Measurements from ENCODE around the gene P3H4.

DNA sequence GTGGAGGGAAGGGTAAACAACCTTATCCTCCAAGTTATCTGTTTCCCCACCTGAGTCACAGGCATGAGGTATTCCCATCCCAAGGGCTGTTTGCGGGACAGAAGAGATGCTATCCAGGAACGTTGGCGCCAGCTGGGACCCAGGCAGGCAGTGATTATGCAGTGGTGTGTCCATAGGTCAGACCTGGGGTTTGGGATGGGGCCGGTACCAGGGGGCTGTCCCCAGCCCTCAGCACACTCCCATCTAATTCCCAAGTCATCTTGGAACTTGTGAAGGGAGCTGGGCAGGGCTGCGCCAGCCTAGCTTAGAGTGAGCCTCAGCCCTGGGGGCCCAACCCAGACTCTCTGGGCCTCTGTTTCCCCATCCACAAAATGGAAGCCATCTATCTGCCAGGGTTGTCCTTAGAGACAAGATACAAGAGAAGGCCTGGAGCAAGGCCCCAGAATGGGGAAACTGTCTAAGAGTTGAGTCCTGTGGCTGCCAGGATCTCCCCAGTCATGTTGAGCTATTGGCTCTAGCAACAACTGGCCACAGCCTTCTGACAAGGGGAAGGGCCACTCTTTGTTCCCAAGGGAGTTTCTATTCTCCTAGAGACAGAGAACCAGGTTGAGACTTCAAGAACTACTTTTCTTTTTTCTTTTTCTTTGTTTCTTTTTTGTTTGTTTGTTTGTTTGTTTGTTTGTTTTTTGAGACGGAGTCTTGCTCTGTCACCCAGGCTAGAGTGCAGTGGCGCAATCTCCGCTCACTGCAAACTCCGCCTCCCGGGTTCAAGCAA, 15.4 kb downstream of the P3H4 start:
- no peak for TF ChIP-seq CTCF (IDR thresholded peaks at IDR 0.05)
- TF ChIP-seq POLR2A (IDR thresholded peaks at IDR 0.05; ENCODE audit: low read length), result no peak
- TF ChIP-seq, protein P1, sequence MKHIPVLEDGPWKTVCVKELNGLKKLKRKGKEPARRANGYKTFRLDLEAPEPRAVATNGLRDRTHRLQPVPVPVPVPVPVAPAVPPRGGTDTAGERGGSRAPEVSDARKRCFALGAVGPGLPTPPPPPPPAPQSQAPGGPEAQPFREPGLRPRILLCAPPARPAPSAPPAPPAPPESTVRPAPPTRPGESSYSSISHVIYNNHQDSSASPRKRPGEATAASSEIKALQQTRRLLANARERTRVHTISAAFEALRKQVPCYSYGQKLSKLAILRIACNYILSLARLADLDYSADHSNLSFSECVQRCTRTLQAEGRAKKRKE (CRISPR knock-in tag; IDR thresholded peaks at IDR 0.05; ENCODE audit: low read depth), result no peak
- TF ChIP-seq EP300 (IDR thresholded peaks at IDR 0.05), result no peak
- TF ChIP-seq POLR2AphosphoS2 (conservative IDR thresholded peaks at IDR 0.05; ENCODE audit: low read length), result no peak
- no peak for TF ChIP-seq CHD2 (IDR thresholded peaks at IDR 0.05; ENCODE audit: low read length, partially characterized antibody)
- TF ChIP-seq, protein P2, sequence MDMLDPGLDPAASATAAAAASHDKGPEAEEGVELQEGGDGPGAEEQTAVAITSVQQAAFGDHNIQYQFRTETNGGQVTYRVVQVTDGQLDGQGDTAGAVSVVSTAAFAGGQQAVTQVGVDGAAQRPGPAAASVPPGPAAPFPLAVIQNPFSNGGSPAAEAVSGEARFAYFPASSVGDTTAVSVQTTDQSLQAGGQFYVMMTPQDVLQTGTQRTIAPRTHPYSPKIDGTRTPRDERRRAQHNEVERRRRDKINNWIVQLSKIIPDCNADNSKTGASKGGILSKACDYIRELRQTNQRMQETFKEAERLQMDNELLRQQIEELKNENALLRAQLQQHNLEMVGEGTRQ (IDR thresholded peaks at IDR 0.05), result no peak

Measured in A549 (cell line).